Measurements from ENCODE around the gene ANKS1B. TPM values are rescaled to one million over a fixed set of nuclear protein-coding genes. Genes with fewer than 3 reads are reported as not detected.

The ANKS1B gene
- total and polyA plus RNA-seq, 4 donors: 0.03 to 3.4 (median 0.53) TPM

GRCh38 chr12:99271071-99271470 is 713.7 kb downstream of the ANKS1B start:
- no peaks in the 10 kb centered on the region for H3K4me1 ChIP-seq (ENCODE audit: control insufficient read depth in 4 of 4, insufficient read depth in 4 of 4, low read length in 3 of 4)
- 65% methylated on average over 3 of the region's 3 CpGs for WGBS
- TF ChIP-seq MAX (IDR thresholded peaks at IDR 0.05) (no peak), FOXA1 (IDR thresholded peaks at IDR 0.05) (no peak), JUND (IDR thresholded peaks at IDR 0.05) (no peak), CTCF (IDR thresholded peaks at IDR 0.05; ENCODE audit: low read depth, low read length, missing input control) (no peak), REST (IDR thresholded peaks at IDR 0.05) (no peak), FOXA2 (IDR thresholded peaks at IDR 0.05) (no peak), ZBTB33 (IDR thresholded peaks at IDR 0.05) (no peak), ATF3 (IDR thresholded peaks at IDR 0.05) (no peak), YY1 (IDR thresholded peaks at IDR 0.05) (no peak), HNF4A (conservative IDR thresholded peaks at IDR 0.05) (no peak), RXRA (IDR thresholded peaks at IDR 0.05) (no peak), HNF4G (IDR thresholded peaks at IDR 0.05) (no peak), GABPA (IDR thresholded peaks at IDR 0.05 in 1 of 2, conservative IDR thresholded peaks at IDR 0.05 in 1 of 2) (no peak), SP1 (IDR thresholded peaks at IDR 0.05) (no peak), TAF1 (conservative IDR thresholded peaks at IDR 0.05) (no peak), EGR1 (IDR thresholded peaks at IDR 0.05; ENCODE audit: low read depth in 2 of 2) (no peak)
- H3K4me3 ChIP-seq (ENCODE audit: low read depth in 1 of 3, low read length in 3 of 3): no peak overlapping the region
- no peaks in the 10 kb centered on the region for H3K27me3 ChIP-seq (ENCODE audit: control insufficient read depth in 4 of 4, insufficient read depth in 4 of 4, low read length in 3 of 4)
- no peak overlapping the region for H3K27ac ChIP-seq (ENCODE audit: low read depth in 1 of 2, low read length in 2 of 2)
- DNase-seq (ENCODE audit: low spot score): no peak
- peaks cover 0 to 3% (median under 1%) of the 10 kb centered on the region in 4 donors for H3K9me3 ChIP-seq (ENCODE audit: control insufficient read depth in 4 of 4, low read length in 3 of 4)
- H3K36me3 ChIP-seq (ENCODE audit: control insufficient read depth in 4 of 4, insufficient read depth in 3 of 4, low read depth in 1 of 4, low read length in 3 of 4): no peaks in the 10 kb centered on the region
- no peak overlapping the region for H3K9ac ChIP-seq (ENCODE audit: low read depth in 1 of 2, low read length in 2 of 2)

GRCh38 chr12:99267038-99267437 is 717.7 kb downstream of the ANKS1B start:
- DNase-seq (ENCODE audit: low spot score): no peak
- Histone ChIP-seq H3K27ac (ENCODE audit: low read depth in 1 of 2, low read length in 2 of 2) (no peak overlapping the region), H3K4me1 (ENCODE audit: control insufficient read depth in 4 of 4, insufficient read depth in 4 of 4, low read length in 3 of 4) (no peaks in the 10 kb centered on the region), H3K4me3 (ENCODE audit: low read depth in 1 of 3, low read length in 3 of 3) (no peak overlapping the region), H3K9ac (ENCODE audit: low read depth in 1 of 2, low read length in 2 of 2) (no peak overlapping the region), H3K9me3 (ENCODE audit: control insufficient read depth in 4 of 4, low read length in 3 of 4) (peaks cover 0 to 3% (median under 1%) of the 10 kb centered on the region in 4 donors), H3K36me3 (ENCODE audit: control insufficient read depth in 4 of 4, insufficient read depth in 3 of 4, low read depth in 1 of 4, low read length in 3 of 4) (no peaks in the 10 kb centered on the region), H3K27me3 (ENCODE audit: control insufficient read depth in 4 of 4, insufficient read depth in 4 of 4, low read length in 3 of 4) (no peaks in the 10 kb centered on the region)
- TF ChIP-seq HNF4A (conservative IDR thresholded peaks at IDR 0.05): no peak
- no peak for TF ChIP-seq NR2F2 (IDR thresholded peaks at IDR 0.05)
- TF ChIP-seq RAD21 (IDR thresholded peaks at IDR 0.05): no peak
- no peak for TF ChIP-seq GABPA (IDR thresholded peaks at IDR 0.05 in 1 of 2, conservative IDR thresholded peaks at IDR 0.05 in 1 of 2)
- TF ChIP-seq MAX (IDR thresholded peaks at IDR 0.05): no peak
- TF ChIP-seq REST (IDR thresholded peaks at IDR 0.05): no peak
- TF ChIP-seq TAF1 (conservative IDR thresholded peaks at IDR 0.05): no peak
- no peak for TF ChIP-seq YY1 (IDR thresholded peaks at IDR 0.05)
- TF ChIP-seq EGR1 (IDR thresholded peaks at IDR 0.05; ENCODE audit: low read depth in 2 of 2): no peak
